Osteoblast (primary cell): ENCODE data around the gene CYB5D1. TPM values are rescaled to one million over a fixed set of nuclear protein-coding genes. Genes with fewer than 3 reads are reported as not detected.
A peak's percentile ranks its signal among the peaks of the same experiment; 100 is the strongest.

Source experiments
- DNase-seq: peaks from one replicate; pipeline ENCODE4 v3.0.0; 2011; ENCODE audit warnings: low spot score, mixed read lengths; ENCODE audit not compliant: insufficient read length; ENCODE audit errors: missing footprints
- H2AFZ ChIP-seq: 2 replicates; pipeline ENCODE4 v1.6.0; 2011; ENCODE audit warnings: mild to moderate bottlenecking, low read length
- H3K27ac ChIP-seq: 2 replicates; pipeline ENCODE4 v1.5.1; 2011; ENCODE audit warnings: mild to moderate bottlenecking, low read depth, low read length, moderate library complexity
- H3K27me3 ChIP-seq: 2 replicates; pipeline ENCODE4 v1.6.0; 2012; ENCODE audit warnings: mild to moderate bottlenecking, control low read depth, inconsistent platforms, low read length, moderate library complexity; ENCODE audit not compliant: insufficient read depth
- H3K36me3 ChIP-seq: 2 replicates; pipeline ENCODE4 v1.5.1; 2011; ENCODE audit warnings: mild to moderate bottlenecking, low read length, control low read depth, moderate library complexity; ENCODE audit not compliant: insufficient read depth
- H3K4me1 ChIP-seq: 2 replicates; pipeline ENCODE4 v1.5.1; 2011; ENCODE audit warnings: mild to moderate bottlenecking, low read length, control low read depth, moderate library complexity; ENCODE audit not compliant: insufficient read depth
- H3K4me2 ChIP-seq: 2 replicates; pipeline ENCODE4 v1.6.0; 2011; ENCODE audit warnings: mild to moderate bottlenecking, low read length; ENCODE audit not compliant: insufficient read depth
- H3K4me3 ChIP-seq: fragments of 200-600 bp; sonication (generic); 3 replicates; pipeline ENCODE4 v1.5.1; 2012; ENCODE audit warnings: mild to moderate bottlenecking, low read length, inconsistent platforms; ENCODE audit not compliant: insufficient read depth
- H3K79me2 ChIP-seq: 2 replicates; pipeline ENCODE4 v1.6.0; 2012; ENCODE audit warnings: mild to moderate bottlenecking, low read length, control low read depth, inconsistent platforms; ENCODE audit not compliant: insufficient read depth
- H3K9me3 ChIP-seq: 2 replicates; pipeline ENCODE4 v1.5.1; 2011; ENCODE audit warnings: low read depth, low read length, control low read depth
- H4K20me1 ChIP-seq: 2 replicates; pipeline ENCODE4 v1.6.0; 2012; ENCODE audit warnings: mild to moderate bottlenecking, low read length, control low read depth; ENCODE audit not compliant: insufficient read depth
- CTCF ChIP-seq: IDR thresholded peaks from 2 replicates; pipeline ENCODE4 v1.5.1; 2011; ENCODE audit warnings: mild to moderate bottlenecking, low read depth, low read length, moderate library complexity; ENCODE audit errors: extremely low read depth
- small RNA-seq: library from RNA; depleted of rRNA; stranded (forward); fragments of <200 nt; gene quantifications from one replicate; pipeline ENCODE3, GENCODE V24; 2012
- total RNA-seq: library from RNA; depleted of rRNA; stranded (reverse); fragments of >200 nt; gene quantifications from 2 replicates; pipeline ENCODE4 v1.2.3, GENCODE V29; 2012

CYB5D1 gene
- total RNA-seq, 1 donor = 10.5 TPM

GRCh38 chr17:7909089-7909488 is 51.3 kb downstream of the CYB5D1 start:
- Histone ChIP-seq H3K4me2 (no peak overlapping the region), H3K27me3 (no peaks in the 10 kb centered on the region), H3K4me1 (no peaks in the 10 kb centered on the region), H3K36me3 (peaks cover 90% of the 10 kb centered on the region), H3K4me3 (no peak overlapping the region), H3K27ac (no peak overlapping the region), H3K9me3 (no peaks in the 10 kb centered on the region), H4K20me1 (no peaks in the 10 kb centered on the region), H2AFZ (no peak overlapping the region), H3K79me2 (no peaks in the 10 kb centered on the region)
- TF ChIP-seq CTCF = no peak
- DNase-seq = no peak

GRCh38 chr17:7910281-7910680 is 52.5 kb downstream of the CYB5D1 start:
- Histone ChIP-seq H3K4me2 (no peak overlapping the region), H3K4me1 (peaks cover 9% of the 10 kb centered on the region), H3K27me3 (no peaks in the 10 kb centered on the region), H3K27ac (no peak overlapping the region), H3K79me2 (no peaks in the 10 kb centered on the region), H4K20me1 (no peaks in the 10 kb centered on the region), H3K9me3 (no peaks in the 10 kb centered on the region), H3K4me3 (no peak overlapping the region), H2AFZ (no peak overlapping the region), H3K36me3 (peaks cover 78% of the 10 kb centered on the region)
- TF ChIP-seq CTCF = no peak
- no peak for DNase-seq

GRCh38 chr17:7910711-7911110 is 52.9 kb downstream of the CYB5D1 start:
- no peak for DNase-seq
- H3K4me2 ChIP-seq = no peak overlapping the region
- H3K79me2 ChIP-seq = no peaks in the 10 kb centered on the region
- H3K27me3 ChIP-seq = no peaks in the 10 kb centered on the region
- no peak overlapping the region for H3K27ac ChIP-seq
- H3K36me3 ChIP-seq = peaks cover 73% of the 10 kb centered on the region
- H3K4me1 ChIP-seq = peaks cover 11% of the 10 kb centered on the region
- no peak for TF ChIP-seq CTCF
- H4K20me1 ChIP-seq = no peaks in the 10 kb centered on the region
- H3K9me3 ChIP-seq = no peaks in the 10 kb centered on the region
- H2AFZ ChIP-seq = no peak overlapping the region
- H3K4me3 ChIP-seq = no peak overlapping the region

- Histone ChIP-seq H3K9me3 (no peaks in the 10 kb centered on the region), H3K4me1 (peaks cover 13% of the 10 kb centered on the region), H3K4me2 (no peak overlapping the region), H2AFZ (no peak overlapping the region), H3K27ac (no peak overlapping the region), H3K27me3 (no peaks in the 10 kb centered on the region), H4K20me1 (no peaks in the 10 kb centered on the region), H3K36me3 (peaks cover 69% of the 10 kb centered on the region), H3K79me2 (no peaks in the 10 kb centered on the region), H3K4me3 (no peak overlapping the region)
- no peak for TF ChIP-seq CTCF
- peak; percentile 81 for DNase-seq
These were observed 53.3 kb downstream of the CYB5D1 start for GRCh38 chr17:7911116-7911515.

Small RNA genes within 50 kb of the gene (small RNA-seq; reads per million reads assigned to genes)
- gene SCARNA21 = 5.0 reads per million, percentile 87 among the genes with 10 or more reads in this experiment

Other genes with a start within 250 kb of the CYB5D1 start
- 41.8 and 42.7 TPM in 2 replicates for gene FXR2, start 243.1 kb upstream of the CYB5D1 start, total RNA-seq
- gene SAT2, start 230.2 kb upstream of the CYB5D1 start, total RNA-seq = 41.3 and 52.5 TPM in 2 replicates
- gene SHBG, start 227.9 kb upstream of the CYB5D1 start, total RNA-seq = 0.36 and 0.88 TPM in 2 replicates
- under 0.01 TPM in 1 of 2 replicates, not detected in the other for gene ATP1B2, start 207.1 kb upstream of the CYB5D1 start, total RNA-seq
- 63.9 and 71.3 TPM in 2 replicates for gene TP53, start 170.5 kb upstream of the CYB5D1 start, total RNA-seq
- 3.5 and 4.3 TPM in 2 replicates for gene WRAP53, start 169.5 kb upstream of the CYB5D1 start, total RNA-seq
- 1.8 and 2.7 TPM in 2 replicates for gene EFNB3, start 152.8 kb upstream of the CYB5D1 start, total RNA-seq
- under 0.01 and 0.88 TPM in 2 replicates for gene DNAH2, start 140.3 kb upstream of the CYB5D1 start, total RNA-seq
- gene KDM6B, start 23.8 kb upstream of the CYB5D1 start, total RNA-seq = 5.6 and 12.3 TPM in 2 replicates
- gene TMEM88, start 2.9 kb upstream of the CYB5D1 start, total RNA-seq = 0.29 and 0.36 TPM in 2 replicates
- gene NAA38, start 444 bp upstream of the CYB5D1 start, total RNA-seq = 25.3 and 29.7 TPM in 2 replicates
- 95.2 and 97.0 TPM in 2 replicates for gene CHD3, start 30.8 kb downstream of the CYB5D1 start, total RNA-seq
- gene RNF227, start 58.3 kb downstream of the CYB5D1 start, total RNA-seq = 2.4 and 3.6 TPM in 2 replicates
- under 0.01 and 0.29 TPM in 2 replicates for gene KCNAB3, start 71.9 kb downstream of the CYB5D1 start, total RNA-seq
- 26.1 and 27.4 TPM in 2 replicates for gene TRAPPC1, start 73.9 kb downstream of the CYB5D1 start, total RNA-seq
- 20.6 and 21.5 TPM in 2 replicates for gene CNTROB, start 74.2 kb downstream of the CYB5D1 start, total RNA-seq
- not detected in 2 replicates for gene GUCY2D, start 144.6 kb downstream of the CYB5D1 start, total RNA-seq
- under 0.01 TPM in 2 replicates for gene ALOX15B, start 181.1 kb downstream of the CYB5D1 start, total RNA-seq
- gene ALOX12B, start 229.7 kb downstream of the CYB5D1 start, total RNA-seq = not detected in 2 replicates